ENCODE results near the gene AATK. TPM values are rescaled to one million over a fixed set of nuclear protein-coding genes. Genes with fewer than 3 reads are reported as not detected.
A peak's percentile ranks its signal among the peaks of the same experiment; 100 is the strongest.

AATK gene
- total and polyA plus RNA-seq, 2 experiments from 2014 or later: 1.1 to 5.0 TPM

DNA sequence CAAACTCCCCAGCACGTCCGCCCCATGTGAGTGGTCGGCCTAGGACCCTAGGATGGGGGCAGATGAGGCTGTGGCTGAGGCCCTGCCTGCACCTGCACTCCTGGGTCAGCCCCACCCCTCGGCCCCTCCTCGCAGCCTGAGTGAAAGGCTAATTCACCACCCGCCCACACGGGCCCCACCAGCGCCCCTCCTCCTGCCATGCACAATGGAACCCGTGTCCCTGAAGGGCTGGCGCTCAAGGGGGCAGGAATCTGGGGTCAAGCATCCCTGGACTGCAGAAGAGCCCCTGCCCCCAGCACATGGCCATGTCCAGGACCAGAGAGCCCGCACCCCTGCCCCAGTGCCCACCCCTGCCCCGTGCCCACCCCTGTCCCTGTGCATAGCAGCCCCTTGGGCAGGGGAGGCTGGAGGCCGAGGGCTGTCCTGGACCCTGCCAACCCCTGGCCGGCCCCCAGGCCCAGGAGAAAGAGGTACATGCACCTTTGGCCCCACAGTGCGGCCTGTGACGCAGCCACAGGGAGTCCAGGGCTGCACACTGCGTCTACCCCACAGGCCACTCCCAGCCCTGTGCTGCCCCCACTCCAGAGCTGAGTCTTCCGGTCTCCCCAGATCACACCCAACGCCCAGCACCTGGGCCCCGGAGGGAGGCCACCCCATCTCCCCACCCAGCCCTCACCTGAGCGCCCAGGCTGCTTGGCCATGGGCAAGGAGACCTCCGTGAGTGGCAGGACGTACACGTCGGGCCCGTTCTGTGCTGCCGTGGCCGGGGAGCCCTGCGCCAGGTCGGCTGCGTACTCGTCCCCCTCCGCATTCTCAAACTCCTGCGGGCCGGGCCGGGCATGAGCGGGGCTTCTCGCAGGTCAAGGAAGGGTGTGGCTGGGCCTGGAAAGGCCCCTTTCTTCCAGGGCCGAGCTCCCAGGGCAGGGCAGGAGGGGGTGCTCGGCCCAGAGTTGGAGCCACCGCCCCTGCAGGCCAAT, 35.3 kb downstream of the AATK start:
- Histone ChIP-seq H2AFZ (no peak overlapping the region), H3K27me3 (ENCODE audit: insufficient read depth) (no peaks in the 10 kb centered on the region), H3K36me3 (ENCODE audit: insufficient read depth) (no peaks in the 10 kb centered on the region), H3K4me3 (no peak overlapping the region), H3K4me1 (ENCODE audit: insufficient read depth) (no peaks in the 10 kb centered on the region), H3K4me2 (no peak overlapping the region), H3K27ac (ENCODE audit: low read depth) (no peak overlapping the region), H3K79me2 (replicated peaks; ENCODE audit: insufficient read depth) (no peaks in the 10 kb centered on the region), H3F3A (replicated peaks; ENCODE audit: low read depth) (no peaks in the 10 kb centered on the region), H4K20me1 (replicated peaks; ENCODE audit: insufficient read depth) (no peaks in the 10 kb centered on the region), H3K9me2 (ENCODE audit: insufficient read depth) (no peaks in the 10 kb centered on the region)
- H3K27ac Mint-ChIP-seq: no peak overlapping the region
- no peaks in the 10 kb centered on the region for H3K4me1 Mint-ChIP-seq
- TF ChIP-seq NANOG (IDR thresholded peaks at IDR 0.05; ENCODE audit: borderline replicate concordance) (no peak), EZH2phosphoT487 (IDR thresholded peaks at IDR 0.05; ENCODE audit: unreplicated experiment) (no peak), ZNF114 (CRISPR knock-in tag; IDR thresholded peaks at IDR 0.05) (no peak), STAT1 (IDR thresholded peaks at IDR 0.05; ENCODE audit: unreplicated experiment) (no peak), EZH2 (IDR thresholded peaks at IDR 0.05; ENCODE audit: low read depth, unreplicated experiment) (no peak)
- TF ChIP-seq, protein P1, sequence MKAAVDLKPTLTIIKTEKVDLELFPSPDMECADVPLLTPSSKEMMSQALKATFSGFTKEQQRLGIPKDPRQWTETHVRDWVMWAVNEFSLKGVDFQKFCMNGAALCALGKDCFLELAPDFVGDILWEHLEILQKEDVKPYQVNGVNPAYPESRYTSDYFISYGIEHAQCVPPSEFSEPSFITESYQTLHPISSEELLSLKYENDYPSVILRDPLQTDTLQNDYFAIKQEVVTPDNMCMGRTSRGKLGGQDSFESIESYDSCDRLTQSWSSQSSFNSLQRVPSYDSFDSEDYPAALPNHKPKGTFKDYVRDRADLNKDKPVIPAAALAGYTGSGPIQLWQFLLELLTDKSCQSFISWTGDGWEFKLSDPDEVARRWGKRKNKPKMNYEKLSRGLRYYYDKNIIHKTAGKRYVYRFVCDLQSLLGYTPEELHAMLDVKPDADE (IDR thresholded peaks at IDR 0.05): no peak
- H3K36me3 Mint-ChIP-seq (ENCODE audit: low read depth): no peaks in the 10 kb centered on the region
- DNase-seq (ENCODE audit: low spot score) (no peak), ATAC-seq (peak; percentile 8)
- H3K4me3 Mint-ChIP-seq: no peak overlapping the region
- peaks cover 6% of the 10 kb centered on the region for H3K27me3 Mint-ChIP-seq (ENCODE audit: insufficient read depth, low read depth, poor library complexity)
- no peaks in the 10 kb centered on the region for H3K9me3 Mint-ChIP-seq

DNA sequence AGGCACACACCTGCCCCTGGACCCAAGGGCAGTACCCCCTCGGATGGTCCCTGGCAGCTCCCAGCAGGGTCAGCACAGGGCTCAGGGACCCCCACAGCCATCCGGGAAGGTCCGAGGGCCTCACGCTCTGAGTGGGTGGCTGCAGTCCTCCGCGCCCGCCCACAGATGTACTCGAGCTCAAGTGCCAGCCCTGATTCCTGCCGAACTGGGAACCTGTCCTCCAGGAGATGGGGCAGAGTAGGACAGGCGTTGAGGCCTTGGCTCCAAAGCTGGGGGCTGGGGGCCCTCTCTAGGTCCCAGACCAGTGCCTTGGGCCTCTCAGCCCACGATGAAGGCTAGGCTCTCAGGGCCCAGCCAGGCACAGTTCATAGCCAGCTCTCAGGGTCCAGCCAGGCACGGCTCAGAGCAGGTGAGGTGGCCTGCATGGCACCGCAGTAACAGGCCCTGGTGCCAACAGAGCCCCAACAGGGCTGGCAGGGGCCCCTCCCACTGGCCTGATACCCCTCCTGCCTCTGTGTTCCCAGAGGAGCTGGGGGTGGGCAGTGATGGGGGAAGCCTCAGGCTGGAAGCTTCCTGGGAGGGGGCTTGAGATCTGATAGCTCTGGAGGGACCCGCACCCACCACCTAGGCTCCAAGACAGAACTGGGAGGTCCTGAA, 36.2 kb downstream of the AATK start:
- Histone ChIP-seq H3K27ac (ENCODE audit: low read depth) (no peak overlapping the region), H3K27me3 (ENCODE audit: insufficient read depth) (no peaks in the 10 kb centered on the region), H3K9me2 (ENCODE audit: insufficient read depth) (no peaks in the 10 kb centered on the region), H3K79me2 (replicated peaks; ENCODE audit: insufficient read depth) (no peaks in the 10 kb centered on the region), H3K36me3 (ENCODE audit: insufficient read depth) (no peaks in the 10 kb centered on the region), H4K20me1 (replicated peaks; ENCODE audit: insufficient read depth) (no peaks in the 10 kb centered on the region), H3K4me2 (no peak overlapping the region), H2AFZ (no peak overlapping the region), H3K4me1 (ENCODE audit: insufficient read depth) (no peaks in the 10 kb centered on the region), H3K4me3 (no peak overlapping the region), H3F3A (replicated peaks; ENCODE audit: low read depth) (no peaks in the 10 kb centered on the region)
- Mint-ChIP-seq H3K4me1 (no peaks in the 10 kb centered on the region), H3K27ac (peak overlapping the region; percentile 17; the same call in 1 of the 2 replicates), H3K4me3 (no peak overlapping the region), H3K36me3 (ENCODE audit: low read depth) (no peaks in the 10 kb centered on the region), H3K27me3 (ENCODE audit: insufficient read depth, low read depth, poor library complexity) (peaks cover 4% of the 10 kb centered on the region), H3K9me3 (no peaks in the 10 kb centered on the region)
- ATAC-seq (no peak), DNase-seq (ENCODE audit: low spot score) (no peak)
- TF ChIP-seq, protein P1 (IDR thresholded peaks at IDR 0.05): no peak
- TF ChIP-seq ZNF331 (CRISPR knock-in tag; IDR thresholded peaks at IDR 0.05; ENCODE audit: low read depth) (no peak), EZH2 (IDR thresholded peaks at IDR 0.05; ENCODE audit: low read depth, unreplicated experiment) (no peak), NANOG (IDR thresholded peaks at IDR 0.05; ENCODE audit: borderline replicate concordance) (no peak), ZNF114 (CRISPR knock-in tag; IDR thresholded peaks at IDR 0.05) (no peak)
- TF ChIP-seq, protein P2, sequence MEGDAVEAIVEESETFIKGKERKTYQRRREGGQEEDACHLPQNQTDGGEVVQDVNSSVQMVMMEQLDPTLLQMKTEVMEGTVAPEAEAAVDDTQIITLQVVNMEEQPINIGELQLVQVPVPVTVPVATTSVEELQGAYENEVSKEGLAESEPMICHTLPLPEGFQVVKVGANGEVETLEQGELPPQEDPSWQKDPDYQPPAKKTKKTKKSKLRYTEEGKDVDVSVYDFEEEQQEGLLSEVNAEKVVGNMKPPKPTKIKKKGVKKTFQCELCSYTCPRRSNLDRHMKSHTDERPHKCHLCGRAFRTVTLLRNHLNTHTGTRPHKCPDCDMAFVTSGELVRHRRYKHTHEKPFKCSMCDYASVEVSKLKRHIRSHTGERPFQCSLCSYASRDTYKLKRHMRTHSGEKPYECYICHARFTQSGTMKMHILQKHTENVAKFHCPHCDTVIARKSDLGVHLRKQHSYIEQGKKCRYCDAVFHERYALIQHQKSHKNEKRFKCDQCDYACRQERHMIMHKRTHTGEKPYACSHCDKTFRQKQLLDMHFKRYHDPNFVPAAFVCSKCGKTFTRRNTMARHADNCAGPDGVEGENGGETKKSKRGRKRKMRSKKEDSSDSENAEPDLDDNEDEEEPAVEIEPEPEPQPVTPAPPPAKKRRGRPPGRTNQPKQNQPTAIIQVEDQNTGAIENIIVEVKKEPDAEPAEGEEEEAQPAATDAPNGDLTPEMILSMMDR (conservative IDR thresholded peaks at IDR 0.05; ENCODE audit: low read depth in 2 of 2): no peak

Data from GM23338 (cell line).